Thyroid gland (tissue), 4 donors: ENCODE measurements around the gene IPPK. TPM values are rescaled to one million over a fixed set of nuclear protein-coding genes. Genes with fewer than 3 reads are reported as not detected.
"Not testable (repeated sequence)": the region's sequence is repeated elsewhere in the genome, so short reads cannot be mapped to it uniquely, and the experiment has no call there.

Experiments
- DNase-seq, 2 donors: peaks; one replicate each; pipeline ENCODE4 v3.0.0-alpha.2; 2019
- H3K27ac ChIP-seq, 3 donors: fragments of 200-600 bp; sonication (generic); 1 replicate in 2 of 3; 2 replicates in 1 of 3; pipeline ENCODE4 v1.5.1; 2016 to 2019; ENCODE audit warnings: mild to moderate bottlenecking in 1 of 3, moderate library complexity in 1 of 3
- H3K27me3 ChIP-seq: fragments of 200-600 bp; sonication (generic); one replicate; pipeline ENCODE4 v1.5.1; 2019
- H3K36me3 ChIP-seq, 2 donors: fragments of 200-600 bp; sonication (generic); one replicate each; pipeline ENCODE4 v1.5.1; 2016 to 2019
- H3K4me1 ChIP-seq, 2 donors: fragments of 200-600 bp; sonication (generic); one replicate each; pipeline ENCODE4 v1.5.1; 2017 to 2019
- H3K4me3 ChIP-seq, 3 donors: fragments of 200-600 bp; sonication (generic); replicated peaks in 1 of 3; 1 replicate in 2 of 3; 2 replicates in 1 of 3; pipeline ENCODE4 v1.5.1; 2016; ENCODE audit warnings: mild to moderate bottlenecking in 1 of 3
- H3K9me3 ChIP-seq: fragments of 200-600 bp; sonication (generic); one replicate; pipeline ENCODE4 v1.5.1; 2017
- POLR2A ChIP-seq, 2 donors: fragments of 450-650 bp; IDR thresholded peaks; one replicate each; pipeline ENCODE4 v1.6.1; 2017; ENCODE audit warnings: antibody characterized with exemption in 2 of 2, mild to moderate bottlenecking in 2 of 2, moderate library complexity in 1 of 2
- WGBS, 2 donors: methylation state at CpG; one replicate each; pipeline ENCODE4 v1.1.5; 2017; 5-methylcytosine and 5-hydroxymethylcytosine counted together
- intact Hi-C: fragments of 100-400 bp; cut with DNase I; formaldehyde crosslinking; loops from one replicate; pipeline ENCODE4 v1.15.1; 2023
- total RNA-seq, 4 donors: library from RNA; depleted of rRNA; stranded (reverse); fragments of >200 nt; gene quantifications; one replicate each; pipeline ENCODE4 v1.2.3, GENCODE V29; 2016
- TF ChIP-seq, protein P1 (sequence below), 6 experiments: fragments of 200-600 bp in 3 of 6; fragments of 450-650 bp in 3 of 6; sonication (generic) in 3 of 6; IDR thresholded peaks; one replicate each; pipeline ENCODE4 v1.5.1; 2016 to 2019; ENCODE audit warnings: antibody characterized with exemption in 6 of 6, mild to moderate bottlenecking in 2 of 6, inconsistent platforms in 1 of 6, moderate library complexity in 1 of 6

Gene IPPK
- total RNA-seq, 4 donors from 2014 or later: 6.3 to 12.2 (median 10.2) TPM

DNA sequence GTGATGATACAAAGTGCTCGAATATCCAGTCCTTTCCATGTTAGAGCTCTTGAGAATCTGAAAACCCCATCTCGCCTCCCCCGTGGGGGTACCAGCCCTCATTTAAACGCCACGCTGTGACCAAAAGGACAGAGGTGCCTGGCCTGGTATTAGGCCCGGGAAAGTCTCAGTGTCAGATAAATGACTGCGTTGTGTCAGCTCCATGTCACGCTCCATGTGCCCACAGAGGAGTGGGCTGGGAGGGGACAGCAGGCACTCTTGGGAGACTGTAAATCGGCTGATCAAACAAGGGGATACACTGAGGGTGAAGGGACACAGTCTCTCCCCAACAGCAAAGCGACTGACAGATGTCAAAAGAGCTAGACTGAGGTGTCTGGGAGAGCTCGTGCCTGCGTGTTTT is 68.5 kb downstream of the IPPK start:
- Histone ChIP-seq H3K4me1 (no peaks in the 10 kb centered on the region), H3K27ac (peak overlapping the region in 1 of 3 donors; percentile 53), H3K27me3 (no peaks in the 10 kb centered on the region)

DNA sequence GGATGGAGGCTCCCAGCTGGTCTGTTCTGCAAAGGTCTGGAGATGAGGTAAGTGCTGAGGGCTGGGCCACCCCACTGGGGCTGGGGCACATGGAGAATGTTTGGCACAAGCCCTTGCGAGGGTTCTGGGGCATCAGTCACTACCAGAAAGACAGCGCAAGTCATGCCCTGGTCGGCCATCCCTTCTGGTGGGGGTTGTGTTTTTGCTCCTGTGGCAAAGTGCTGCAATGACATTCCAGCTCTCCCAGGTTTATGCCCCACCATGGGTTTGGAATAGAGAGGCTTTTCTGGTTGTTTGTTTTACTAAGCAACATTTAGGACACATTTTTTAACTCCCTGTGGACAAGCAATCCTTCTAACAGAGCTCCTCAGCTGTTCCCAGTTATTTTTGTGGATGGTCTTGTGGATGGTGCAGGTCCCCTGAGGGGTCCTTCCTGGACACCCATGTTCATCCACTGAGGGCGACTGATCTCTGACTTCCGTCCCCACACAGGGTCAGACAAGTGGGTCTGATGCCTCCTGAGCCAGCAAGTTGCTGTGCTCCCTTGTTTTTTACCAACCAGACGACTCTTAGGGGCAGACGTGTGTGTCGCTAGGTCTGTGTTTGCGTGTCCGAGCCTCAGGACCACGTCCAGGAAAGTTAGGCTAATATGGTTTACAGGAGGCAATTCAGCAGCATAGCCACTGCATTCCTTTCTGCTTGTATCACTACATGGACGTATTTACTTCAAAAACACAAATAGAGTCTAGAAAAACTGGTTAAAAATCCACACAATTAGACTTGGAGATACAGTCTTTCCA is 69.3 kb downstream of the IPPK start:
- Histone ChIP-seq H3K4me1 (no peaks in the 10 kb centered on the region), H3K36me3 (no peaks in the 10 kb centered on the region), H3K27ac (peak overlapping the region in 1 of 3 donors; percentile 53), H3K9me3 (no peaks in the 10 kb centered on the region), H3K4me3 (no peak overlapping the region), H3K27me3 (no peaks in the 10 kb centered on the region)
- no peak for TF ChIP-seq POLR2A (IDR thresholded peaks at IDR 0.05)
- TF ChIP-seq, protein P1, sequence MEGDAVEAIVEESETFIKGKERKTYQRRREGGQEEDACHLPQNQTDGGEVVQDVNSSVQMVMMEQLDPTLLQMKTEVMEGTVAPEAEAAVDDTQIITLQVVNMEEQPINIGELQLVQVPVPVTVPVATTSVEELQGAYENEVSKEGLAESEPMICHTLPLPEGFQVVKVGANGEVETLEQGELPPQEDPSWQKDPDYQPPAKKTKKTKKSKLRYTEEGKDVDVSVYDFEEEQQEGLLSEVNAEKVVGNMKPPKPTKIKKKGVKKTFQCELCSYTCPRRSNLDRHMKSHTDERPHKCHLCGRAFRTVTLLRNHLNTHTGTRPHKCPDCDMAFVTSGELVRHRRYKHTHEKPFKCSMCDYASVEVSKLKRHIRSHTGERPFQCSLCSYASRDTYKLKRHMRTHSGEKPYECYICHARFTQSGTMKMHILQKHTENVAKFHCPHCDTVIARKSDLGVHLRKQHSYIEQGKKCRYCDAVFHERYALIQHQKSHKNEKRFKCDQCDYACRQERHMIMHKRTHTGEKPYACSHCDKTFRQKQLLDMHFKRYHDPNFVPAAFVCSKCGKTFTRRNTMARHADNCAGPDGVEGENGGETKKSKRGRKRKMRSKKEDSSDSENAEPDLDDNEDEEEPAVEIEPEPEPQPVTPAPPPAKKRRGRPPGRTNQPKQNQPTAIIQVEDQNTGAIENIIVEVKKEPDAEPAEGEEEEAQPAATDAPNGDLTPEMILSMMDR (IDR thresholded peaks at IDR 0.05): no peak
- intact Hi-C loops: no loop called here
- WGBS, 2 donors: 70 to 74% methylated on average over 12 of the region's 12 CpGs
- DNase-seq: no peak

More for the DNA sequence above, 68.5 kb downstream of the IPPK start:
- no peak overlapping the region for H3K4me3 ChIP-seq
- no peaks in the 10 kb centered on the region for H3K36me3 ChIP-seq
- TF ChIP-seq, protein P1 (IDR thresholded peaks at IDR 0.05): no peak
- TF ChIP-seq POLR2A (IDR thresholded peaks at IDR 0.05): no peak
- no peak for DNase-seq
- 63 to 64% methylated on average over 12 of the region's 12 CpGs for WGBS, 2 donors
- no peaks in the 10 kb centered on the region for H3K9me3 ChIP-seq
- intact Hi-C loops: no loop called here

DNA sequence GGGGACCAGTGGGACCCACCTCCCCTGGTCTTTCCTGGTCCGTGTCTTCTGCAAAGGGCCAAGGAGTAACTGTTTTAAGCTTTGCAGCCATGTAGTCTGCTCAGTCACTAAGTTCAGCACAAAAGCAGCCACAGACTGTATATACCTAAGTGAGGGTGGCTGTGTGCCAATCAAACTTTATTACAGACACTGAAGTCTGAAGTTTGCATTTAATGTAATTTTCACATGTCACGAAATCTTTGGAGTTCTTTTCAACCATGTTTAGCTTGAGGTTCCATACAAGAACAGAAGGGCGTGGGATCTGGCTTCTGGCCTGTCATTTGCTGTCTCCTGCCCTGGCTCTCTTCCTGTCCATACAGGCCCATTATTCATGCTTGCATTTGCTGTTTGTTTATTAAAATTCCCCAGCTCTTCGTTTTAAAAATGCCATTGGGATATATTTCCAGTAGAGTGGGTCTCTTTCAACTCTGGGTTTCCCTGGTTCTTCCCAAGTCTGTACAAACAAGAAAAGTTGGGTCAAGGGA is 69.9 kb downstream of the IPPK start:
- Histone ChIP-seq H3K36me3 (no peaks in the 10 kb centered on the region), H3K4me1 (no peaks in the 10 kb centered on the region), H3K27me3 (no peaks in the 10 kb centered on the region), H3K27ac (no peak overlapping the region), H3K9me3 (no peaks in the 10 kb centered on the region), H3K4me3 (no peak overlapping the region)
- intact Hi-C loops: no loop called here
- 77 to 88% methylated on average over 4 of the region's 4 CpGs for WGBS, 2 donors
- TF ChIP-seq POLR2A (IDR thresholded peaks at IDR 0.05): no peak
- TF ChIP-seq, protein P1 (IDR thresholded peaks at IDR 0.05): no peak
- no peak for DNase-seq

DNA sequence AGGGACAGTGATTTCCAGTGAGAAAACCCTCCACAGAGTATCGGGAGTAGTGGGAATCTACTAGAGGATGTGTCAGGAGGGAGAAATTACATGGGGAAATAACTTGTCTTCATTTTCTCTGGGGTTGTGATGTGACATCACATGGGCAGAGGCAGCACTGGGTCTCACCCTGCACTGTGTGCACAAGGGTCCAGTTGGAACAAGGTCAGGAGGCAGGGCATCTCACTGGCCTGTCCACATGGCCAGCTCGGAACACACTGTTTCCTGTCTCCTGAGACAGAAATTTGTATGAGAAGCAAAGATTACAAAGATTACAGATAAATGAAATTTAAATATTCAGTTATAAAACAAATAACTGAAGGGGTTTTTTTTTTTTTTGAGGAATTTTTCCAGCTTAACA is 71.5 kb downstream of the IPPK start:
- no peak for DNase-seq
- H3K36me3 ChIP-seq: no peaks in the 10 kb centered on the region
- no peak overlapping the region for H3K27ac ChIP-seq
- H3K9me3 ChIP-seq: no peaks in the 10 kb centered on the region
- TF ChIP-seq, protein P1 (IDR thresholded peaks at IDR 0.05): no peak
- TF ChIP-seq POLR2A (IDR thresholded peaks at IDR 0.05): no peak
- intact Hi-C loops: no loop called here
- no peaks in the 10 kb centered on the region for H3K27me3 ChIP-seq
- no peaks in the 10 kb centered on the region for H3K4me1 ChIP-seq
- H3K4me3 ChIP-seq: no peak overlapping the region
- 82 to 87% methylated on average over 2 of the region's 2 CpGs for WGBS, 2 donors

DNA sequence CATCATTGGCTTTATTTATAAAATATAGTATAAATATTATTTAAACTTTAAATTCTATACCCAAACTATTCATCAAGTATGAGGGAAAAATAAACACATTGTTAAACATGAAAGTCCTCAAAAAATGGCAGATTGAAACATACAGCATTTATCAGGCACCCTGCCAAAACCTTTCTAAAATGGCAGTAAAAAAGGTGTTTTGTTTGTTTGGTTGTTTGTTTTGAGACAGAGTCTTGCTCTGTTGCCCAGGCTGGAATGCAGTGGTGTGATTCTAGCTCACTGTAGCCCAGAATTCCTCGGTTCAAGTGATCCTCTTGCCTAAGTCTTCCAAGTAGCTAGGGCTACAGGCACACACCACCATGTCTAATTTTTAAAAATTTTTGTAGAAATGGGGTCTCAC is 74.0 kb downstream of the IPPK start:
- Histone ChIP-seq H3K4me1 (no peaks in the 10 kb centered on the region), H3K36me3 (no peaks in the 10 kb centered on the region), H3K27ac (no peak overlapping the region), H3K9me3 (no peaks in the 10 kb centered on the region), H3K27me3 (no peaks in the 10 kb centered on the region), H3K4me3 (no peak overlapping the region)
- no peak for DNase-seq
- TF ChIP-seq, protein P1 (IDR thresholded peaks at IDR 0.05): no peak
- TF ChIP-seq POLR2A (IDR thresholded peaks at IDR 0.05): no peak
- WGBS, 2 donors: 44 to 57% methylated on average over 1 of the region's 1 CpG
- intact Hi-C loops: no loop called here

DNA sequence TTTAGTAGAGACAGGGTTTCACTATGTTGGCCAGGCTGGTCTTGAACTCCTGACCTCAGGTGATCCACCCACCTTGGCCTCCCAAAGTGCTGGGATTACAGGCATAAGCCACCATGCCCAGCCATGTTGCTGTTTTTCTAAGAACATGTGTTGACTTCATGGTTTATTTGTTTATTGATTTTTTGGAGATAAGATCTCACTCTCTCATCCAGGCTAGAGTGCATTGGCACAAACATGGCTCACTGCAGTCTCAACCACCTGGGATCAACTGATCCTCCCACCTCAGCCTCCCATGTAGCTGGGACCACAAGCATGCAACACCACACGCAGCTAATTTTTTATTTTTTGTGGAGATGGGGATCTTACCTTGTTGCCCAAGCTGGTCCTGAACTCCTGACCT is 74.9 kb downstream of the IPPK start:
- H3K36me3 ChIP-seq, intact Hi-C loops: not testable (repeated sequence)

More for the DNA sequence above, 74.9 kb downstream of the IPPK start:
- 91 to 96% methylated on average over 1 of the region's 1 CpG for WGBS, 2 donors
- H3K4me3 ChIP-seq, H3K27ac ChIP-seq, H3K9me3 ChIP-seq, H3K4me1 ChIP-seq, DNase-seq, H3K27me3 ChIP-seq: not testable (repeated sequence)
